Femur (tissue), 1 donor: ENCODE data around the gene GTF2H4.
"Not testable (repeated sequence)": the region's sequence is repeated elsewhere in the genome, so short reads cannot be mapped to it uniquely, and the experiment has no call there.

Experiments used
- DNase-seq: peaks from one replicate; pipeline ENCODE4 v3.0.0-alpha.2; 2017

GTF2H4 gene

DNA sequence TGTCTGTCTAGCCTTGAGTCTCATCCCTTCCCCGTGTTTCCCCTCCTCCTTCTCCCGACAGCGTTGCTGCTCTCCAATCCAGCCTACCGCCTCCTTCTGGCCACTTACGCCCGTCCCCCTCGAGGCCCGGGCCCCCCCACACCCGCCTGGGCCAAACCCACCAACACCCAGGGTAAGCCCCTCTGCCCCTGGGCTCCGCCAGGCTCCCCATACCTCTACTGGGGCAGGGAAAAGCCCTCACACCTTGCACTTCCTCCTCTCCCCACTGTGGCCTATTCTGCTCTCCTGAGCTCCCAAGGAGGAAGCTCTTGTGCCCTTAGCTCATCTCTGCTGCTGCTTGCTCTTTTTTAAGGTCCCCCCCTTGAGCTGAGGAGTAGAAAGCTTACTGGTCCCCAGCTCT, 12.7 kb upstream of the GTF2H4 start:
- no peak for DNase-seq

DNA sequence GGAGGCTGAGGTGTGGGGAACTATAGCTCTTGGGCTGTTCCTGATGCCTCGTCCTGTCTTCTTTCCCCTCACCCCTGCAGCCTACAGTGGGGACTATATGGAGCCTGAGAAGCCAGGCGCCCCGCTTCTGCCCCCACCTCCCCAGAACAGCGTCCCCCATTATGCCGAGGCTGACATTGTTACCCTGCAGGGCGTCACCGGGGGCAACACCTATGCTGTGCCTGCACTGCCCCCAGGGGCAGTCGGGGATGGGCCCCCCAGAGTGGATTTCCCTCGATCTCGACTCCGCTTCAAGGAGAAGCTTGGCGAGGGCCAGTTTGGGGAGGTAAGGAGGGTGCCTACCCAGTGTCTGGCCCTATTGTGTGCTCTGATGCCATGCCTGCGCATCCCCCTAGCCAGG, 11.5 kb upstream of the GTF2H4 start:
- DNase-seq, result no peak

DNA sequence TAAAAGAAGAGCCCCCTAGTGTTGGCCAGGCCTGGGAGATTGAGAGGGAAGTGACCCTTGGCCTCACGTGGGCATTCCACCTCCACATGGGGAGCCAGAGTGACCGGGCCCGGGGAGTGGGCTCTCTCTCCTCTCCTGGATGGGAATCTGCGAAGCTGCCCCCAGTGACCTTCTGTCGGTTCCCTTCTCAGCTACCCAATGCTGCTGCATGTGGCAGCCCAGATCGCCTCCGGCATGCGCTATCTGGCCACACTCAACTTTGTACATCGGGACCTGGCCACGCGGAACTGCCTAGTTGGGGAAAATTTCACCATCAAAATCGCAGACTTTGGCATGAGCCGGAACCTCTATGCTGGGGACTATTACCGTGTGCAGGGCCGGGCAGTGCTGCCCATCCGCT, 10.1 kb upstream of the GTF2H4 start:
- DNase-seq, result no peak

DNA sequence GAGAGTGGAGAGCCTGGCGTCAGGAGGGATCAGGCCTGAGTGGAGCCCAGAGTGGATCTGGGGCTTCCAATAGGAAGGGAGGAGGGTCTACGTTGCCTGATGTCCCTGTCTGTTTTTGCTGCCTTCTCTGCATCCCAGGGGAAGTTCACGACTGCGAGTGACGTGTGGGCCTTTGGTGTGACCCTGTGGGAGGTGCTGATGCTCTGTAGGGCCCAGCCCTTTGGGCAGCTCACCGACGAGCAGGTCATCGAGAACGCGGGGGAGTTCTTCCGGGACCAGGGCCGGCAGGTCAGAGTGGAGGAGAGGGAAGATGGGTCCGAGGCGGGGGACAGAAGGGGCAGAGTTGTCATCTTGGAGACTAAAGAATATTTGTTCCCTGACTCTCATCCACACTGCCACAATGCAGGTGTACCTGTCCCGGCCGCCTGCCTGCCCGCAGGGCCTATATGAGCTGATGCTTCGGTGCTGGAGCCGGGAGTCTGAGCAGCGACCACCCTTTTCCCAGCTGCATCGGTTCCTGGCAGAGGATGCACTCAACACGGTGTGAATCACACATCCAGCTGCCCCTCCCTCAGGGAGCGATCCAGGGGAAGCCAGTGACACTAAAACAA, 9.2 kb upstream of the GTF2H4 start:
- DNase-seq, result no peak

DNA sequence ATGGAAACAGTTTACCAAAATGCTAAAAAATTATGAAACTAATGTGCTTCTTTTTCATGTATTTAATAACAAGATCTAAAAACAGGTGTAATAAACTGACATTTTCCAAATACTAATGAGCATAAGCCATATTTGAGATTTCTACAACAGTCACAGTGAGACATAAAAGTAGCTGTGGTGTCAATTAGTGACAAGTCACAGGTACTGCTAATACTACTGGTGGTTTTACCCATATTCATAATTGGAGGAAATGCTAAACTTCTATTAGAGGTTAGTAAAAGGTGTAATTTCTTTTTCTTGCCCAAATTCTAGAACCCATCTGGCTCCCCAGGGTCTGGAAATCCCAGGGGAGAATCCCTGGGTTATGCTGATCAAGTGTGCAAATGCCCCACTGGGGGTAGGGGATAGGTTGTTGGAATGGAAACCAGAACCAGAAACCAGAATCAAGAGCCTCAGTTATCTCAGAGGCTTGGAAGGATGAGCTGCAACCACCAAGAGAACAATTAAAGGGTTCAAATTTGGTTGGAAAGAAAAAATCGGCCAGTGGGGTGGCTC, 7.1 kb upstream of the GTF2H4 start:
- no peak for DNase-seq

DNA sequence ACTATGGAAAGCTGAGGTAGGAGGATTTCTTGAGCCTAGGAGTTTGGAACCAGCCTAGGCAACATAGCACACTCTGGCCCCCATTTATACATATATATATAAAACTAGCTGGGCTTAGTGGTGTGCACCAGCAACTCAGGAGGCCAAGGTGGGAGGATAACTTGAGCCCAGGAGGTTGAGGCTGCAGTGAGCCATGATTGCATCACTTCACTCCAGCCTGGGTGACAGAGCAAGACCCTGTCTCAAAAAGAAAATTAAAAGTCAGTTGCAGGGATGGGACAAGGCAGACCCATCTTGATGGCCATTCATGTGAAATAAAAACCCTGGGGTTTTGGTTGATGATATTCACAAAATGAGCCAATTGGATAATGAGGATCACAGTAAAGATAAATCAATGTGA, 6.6 kb upstream of the GTF2H4 start:
- DNase-seq, result no peak

DNA sequence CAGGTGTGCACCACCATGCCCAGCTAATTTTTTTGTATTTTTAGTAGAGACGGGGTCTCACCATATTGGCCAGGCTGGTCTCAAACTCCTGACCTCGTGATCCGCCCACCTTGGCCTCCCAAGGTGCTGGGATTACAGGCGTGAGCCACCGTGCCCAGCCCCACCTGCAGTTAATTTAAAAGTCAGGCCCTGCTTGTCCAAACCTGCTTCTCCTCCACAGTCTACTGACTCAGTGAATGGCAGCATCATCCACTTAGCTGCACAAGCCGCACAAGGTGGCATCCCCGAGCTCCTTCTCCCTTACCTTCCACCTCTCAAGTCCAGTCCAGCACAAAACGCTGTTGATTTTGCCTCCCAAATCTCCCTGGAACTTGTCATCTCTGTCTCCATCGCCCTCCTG, 5.8 kb upstream of the GTF2H4 start:
- not testable (repeated sequence) for DNase-seq

DNA sequence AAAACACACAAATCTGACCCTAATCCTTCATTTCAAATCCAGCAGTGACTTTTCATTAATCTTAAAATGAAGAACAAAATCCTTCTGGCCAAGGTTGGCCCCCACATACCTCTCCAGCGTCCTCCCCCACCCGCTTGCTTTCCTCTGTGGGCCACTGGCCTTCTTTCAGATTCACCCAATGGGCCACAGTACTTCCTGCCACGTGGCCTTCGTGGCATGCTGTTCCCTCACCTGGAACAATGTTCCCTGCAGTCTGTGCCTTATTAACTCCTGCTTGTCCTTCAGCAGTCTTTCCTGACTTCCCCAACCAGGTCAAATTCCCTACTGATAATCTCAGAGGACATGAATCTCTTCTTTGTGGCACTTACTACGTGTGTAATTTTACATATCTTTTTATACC, 5.3 kb upstream of the GTF2H4 start:
- no peak for DNase-seq

DNA sequence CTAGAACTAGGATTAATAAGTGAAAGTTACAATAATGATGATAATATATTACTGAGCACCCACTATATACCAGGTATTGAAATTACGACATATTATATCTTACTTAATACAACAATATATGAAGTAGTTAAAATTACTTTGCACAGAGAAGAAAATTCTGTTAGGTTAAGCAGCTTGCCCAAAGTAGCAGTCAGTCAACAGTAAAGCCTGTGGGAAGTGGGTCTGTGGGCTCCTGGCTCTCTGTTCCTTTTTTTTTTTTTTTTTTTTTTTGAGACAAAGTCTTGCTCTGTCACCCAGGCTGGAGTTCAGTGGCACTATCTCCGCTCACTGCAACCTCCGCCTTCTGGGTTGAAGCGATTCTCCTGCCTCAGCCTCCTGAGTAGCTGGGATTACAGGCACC, 4.8 kb upstream of the GTF2H4 start:
- DNase-seq, result no peak

DNA sequence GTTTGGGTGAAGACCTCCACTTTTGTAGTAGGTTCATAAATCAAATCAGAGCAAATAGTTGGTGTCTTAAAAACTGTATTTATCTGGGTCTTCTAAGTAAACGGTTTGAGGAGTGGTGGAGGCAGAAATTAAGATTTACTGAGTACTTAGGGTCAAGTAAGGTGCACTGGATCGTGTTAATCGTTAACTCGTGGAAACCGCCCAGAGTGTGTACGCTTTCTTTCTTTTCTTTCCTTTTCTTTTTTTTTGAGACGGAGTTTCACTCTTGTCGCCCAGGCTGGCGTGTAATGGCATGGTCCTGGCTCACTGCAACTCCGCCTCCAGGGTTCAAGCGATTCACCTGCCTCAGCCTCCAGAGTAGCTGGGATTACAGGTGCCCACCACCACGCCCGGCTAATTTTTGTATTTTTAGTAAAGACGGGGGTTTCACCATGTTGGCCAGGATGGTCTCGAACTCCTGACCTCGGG, 683 bp upstream of the GTF2H4 start:
- DNase-seq, result not testable (repeated sequence)

DNA sequence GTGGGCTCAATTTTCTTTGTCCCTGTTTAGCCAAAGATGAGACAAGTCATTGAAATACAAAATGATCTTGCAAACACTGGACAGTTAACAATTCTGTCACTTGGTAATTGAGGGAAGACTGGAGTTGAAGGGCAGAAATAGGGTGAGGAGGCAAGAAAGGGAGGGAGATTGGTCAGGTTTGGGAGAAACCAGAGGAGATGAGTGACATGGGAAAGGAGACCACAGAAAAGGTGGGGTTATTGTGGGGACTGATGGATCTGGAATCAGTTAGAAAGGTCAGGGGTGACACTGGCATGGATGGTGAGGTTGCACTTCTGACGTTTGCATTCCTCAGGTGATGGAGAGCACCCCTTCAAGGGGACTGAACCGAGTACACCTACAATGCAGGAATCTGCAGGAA, 693 bp downstream of the GTF2H4 start:
- no peak for DNase-seq

DNA sequence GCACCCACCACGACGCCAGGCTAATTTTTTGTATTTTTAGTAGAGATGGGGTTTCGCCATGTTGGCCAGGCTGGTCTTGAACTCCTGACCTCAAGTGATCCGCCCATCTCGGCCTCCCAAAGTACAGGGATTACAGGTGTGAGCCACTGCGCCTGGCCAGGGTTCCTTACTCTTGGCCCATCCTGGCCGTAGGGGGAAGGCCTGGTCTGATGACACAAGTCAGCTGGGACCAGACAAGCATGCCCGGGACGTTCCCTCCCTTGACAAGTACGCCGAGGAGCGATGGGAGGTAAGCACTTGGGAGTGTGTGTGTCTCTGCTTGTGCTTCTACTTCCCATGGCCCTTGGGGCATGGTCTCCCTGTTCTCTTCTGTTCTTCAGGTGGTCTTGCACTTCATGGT, 2.5 kb downstream of the GTF2H4 start:
- not testable (repeated sequence) for DNase-seq

DNA sequence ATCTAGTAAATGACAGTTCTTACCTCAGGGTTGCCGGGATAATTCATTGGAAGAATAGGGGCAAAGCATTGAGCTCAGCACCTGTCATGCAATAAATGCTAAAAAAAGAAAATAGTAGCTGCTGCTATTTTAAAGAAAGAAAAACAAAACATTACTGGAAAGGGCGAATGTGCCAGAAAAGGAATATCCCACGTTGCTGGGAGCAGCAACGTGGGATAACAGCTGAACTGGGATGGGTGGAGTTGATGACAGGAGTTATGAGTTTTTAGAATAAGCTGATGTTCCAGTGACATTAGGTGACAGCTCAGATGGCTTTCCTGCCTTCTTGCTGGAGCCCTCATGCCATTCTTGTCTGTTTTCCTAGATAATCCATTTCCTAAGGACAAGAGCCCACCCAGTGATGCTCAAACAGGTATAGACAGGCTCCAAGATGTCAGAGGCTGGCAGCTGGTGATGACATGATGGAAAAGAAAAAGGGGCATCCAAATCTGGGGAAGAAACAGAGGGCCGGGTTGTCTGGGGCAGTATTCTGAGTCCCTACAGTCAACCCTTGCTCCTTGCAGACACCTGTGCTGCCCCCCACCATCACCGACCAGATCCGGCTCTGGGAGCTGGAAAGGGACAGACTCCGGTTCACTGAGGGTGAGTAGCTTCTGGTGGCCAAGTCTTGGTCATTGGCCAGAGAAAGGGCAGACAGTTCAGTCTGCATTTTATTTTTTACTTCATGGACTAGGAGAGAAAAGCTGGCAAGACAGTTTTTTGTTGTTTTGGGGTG, 4.9 kb downstream of the GTF2H4 start:
- DNase-seq, result no peak

DNA sequence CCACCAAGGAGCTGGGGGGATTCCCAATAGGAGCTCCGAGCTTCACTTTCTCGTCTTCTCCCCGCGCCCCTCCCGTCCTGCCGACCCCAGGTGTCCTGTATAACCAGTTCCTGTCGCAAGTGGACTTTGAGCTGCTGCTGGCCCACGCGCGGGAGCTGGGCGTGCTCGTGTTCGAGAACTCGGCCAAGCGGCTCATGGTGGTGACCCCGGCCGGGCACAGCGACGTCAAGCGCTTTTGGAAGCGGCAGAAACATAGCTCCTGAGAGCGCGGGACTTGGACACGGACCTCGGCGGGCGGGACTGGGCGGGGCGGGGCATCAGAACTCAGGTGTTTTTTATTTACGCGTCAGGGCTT, 5.7 kb downstream of the GTF2H4 start:
- no peak for DNase-seq

DNA sequence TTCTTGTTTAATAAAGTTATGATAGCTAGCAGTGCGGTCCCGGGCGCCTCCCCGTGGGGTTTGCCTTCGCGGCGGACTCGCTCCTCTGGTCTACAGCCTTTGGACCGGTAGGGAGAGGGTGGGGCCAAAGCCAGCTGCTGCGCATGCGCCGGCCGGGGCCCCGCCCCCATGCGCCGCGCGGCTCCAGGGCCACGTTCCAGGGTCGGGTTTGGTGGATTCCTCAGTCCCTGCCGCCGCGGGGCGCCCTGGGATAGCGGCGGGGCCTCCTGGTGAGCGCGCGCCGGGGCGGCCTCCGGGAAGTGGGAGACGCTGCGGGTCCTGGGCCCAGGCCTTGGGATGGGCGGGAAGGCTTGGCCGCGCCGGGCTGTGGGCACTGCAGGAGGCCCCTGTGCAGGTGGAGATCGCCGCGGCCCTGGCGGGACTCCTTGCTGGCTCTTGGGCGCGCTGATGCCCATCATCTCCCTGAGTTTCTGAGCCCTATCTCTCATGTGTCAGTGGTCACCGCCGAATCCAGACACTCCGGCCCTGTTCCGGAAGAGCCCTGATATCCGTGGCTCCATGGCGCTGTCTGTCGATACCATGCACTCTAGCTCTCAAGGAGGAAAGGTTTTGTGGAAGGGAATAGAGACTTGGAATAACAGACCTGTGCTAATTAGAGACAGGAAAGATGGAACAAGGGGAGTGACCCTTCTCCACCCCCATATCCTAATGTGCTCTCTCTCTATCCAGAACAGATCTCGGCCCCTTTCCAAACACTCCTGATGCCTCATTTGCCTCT, 6.3 kb downstream of the GTF2H4 start, which contains the start of gene VARS2:
Gene VARS2 (plus strand): TSS at position 163 of the 778 bp plus-strand sequence. CDS start 599 bp downstream, at position 762.
- peak; percentile 96 for DNase-seq

DNA sequence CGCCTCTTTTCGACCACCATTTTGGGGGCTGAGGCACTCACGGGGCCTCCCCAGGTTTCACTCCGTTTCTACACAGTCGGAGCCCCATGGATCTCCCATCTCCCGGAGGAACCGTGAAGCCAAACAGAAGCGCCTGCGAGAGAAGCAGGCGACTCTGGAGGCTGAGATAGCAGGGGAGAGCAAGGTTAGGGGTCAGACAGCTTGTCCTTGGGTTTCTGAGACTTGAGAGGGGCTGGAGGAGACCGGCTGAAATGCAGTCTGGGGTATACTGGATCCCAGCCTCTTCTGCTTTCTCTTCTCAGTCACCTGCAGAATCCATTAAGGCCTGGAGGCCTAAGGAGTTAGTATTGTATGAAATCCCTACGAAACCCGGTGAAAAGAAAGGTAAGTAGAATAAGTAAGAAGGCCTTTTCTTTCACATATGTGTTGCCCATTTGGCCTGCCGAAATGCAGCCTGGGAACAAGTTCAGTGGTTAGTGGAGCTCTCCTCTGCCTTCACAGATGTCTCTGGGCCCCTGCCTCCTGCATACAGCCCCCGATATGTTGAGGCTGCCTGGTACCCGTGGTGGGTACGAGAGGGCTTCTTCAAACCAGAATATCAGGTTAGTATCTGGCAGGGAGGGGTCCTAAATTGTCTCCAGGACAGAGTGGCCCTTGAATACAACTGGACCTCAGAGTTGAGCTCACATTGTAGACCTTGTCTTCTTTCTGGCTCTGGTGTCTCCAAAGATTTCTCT, 7.0 kb downstream of the GTF2H4 start:
- no peak for DNase-seq

DNA sequence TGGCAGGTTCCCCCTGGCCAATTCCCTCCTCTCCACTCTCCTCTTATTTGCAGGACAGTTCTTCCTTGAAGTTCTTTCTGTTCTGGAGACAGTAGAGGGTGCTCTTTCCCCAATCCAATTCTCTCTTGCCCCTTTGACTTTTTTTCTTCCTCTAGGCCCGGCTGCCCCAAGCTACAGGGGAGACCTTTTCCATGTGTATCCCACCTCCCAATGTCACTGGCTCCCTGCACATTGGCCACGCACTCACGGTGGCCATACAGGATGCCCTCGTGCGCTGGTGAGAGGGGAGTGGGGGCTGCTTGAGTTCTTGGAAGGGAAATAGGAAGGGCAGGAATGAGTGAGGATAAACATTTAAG, 7.6 kb downstream of the GTF2H4 start:
- DNase-seq, result peak; percentile 40

DNA sequence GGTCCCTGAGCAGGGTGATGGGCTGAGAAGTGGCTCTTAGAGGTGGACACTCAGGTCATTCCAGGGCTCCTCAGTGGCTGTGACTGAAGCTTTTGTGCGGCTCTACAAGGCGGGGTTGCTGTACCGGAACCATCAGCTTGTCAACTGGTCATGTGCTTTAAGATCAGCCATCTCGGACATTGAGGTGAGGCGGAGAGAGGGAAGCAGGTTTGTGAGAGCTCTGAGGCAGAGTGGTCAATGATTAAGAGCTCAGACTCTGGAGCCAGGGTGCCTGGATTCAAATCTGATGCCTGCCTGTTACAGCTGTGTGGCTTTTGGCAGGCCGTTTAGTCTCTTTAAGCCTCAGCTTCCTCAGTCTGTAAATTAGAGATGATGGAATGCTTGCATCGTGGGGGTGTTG, 9.0 kb downstream of the GTF2H4 start:
- DNase-seq, result no peak

DNA sequence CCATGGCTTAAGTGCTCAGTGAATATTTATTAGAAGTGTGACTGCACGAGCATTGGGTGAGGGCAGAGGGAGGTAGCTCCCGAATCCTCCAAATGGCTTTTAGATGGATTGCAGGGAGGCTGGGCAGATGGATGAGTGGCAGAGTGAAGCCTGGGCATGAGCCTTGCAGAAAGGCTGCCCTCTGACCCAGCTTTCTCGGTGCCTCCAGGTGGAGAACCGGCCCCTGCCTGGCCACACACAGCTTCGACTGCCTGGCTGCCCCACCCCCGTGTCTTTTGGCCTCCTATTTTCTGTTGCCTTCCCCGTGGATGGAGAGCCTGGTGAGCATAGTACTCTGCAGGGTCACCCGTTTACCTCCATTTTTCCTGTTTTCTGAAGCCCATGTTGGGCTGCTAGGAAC, 9.5 kb downstream of the GTF2H4 start:
- no peak for DNase-seq

DNA sequence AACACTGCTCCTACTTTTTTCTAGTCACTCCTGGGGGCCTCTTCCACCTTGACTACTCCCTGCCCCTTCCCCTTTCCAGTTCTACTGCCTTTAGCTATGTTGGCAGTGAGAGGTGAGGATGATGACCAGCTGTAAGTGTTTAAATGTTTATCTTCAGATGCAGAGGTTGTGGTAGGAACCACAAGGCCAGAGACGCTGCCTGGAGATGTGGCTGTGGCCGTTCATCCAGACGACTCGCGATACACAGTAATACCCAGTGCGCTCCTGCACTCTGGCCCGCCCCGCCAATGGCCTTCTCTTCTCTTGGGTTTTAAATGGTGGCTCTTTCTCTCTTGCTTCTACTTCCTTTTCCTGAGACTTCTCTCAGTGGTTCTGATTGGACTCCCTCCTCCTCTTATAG, 10.7 kb downstream of the GTF2H4 start:
- no peak for DNase-seq

DNA sequence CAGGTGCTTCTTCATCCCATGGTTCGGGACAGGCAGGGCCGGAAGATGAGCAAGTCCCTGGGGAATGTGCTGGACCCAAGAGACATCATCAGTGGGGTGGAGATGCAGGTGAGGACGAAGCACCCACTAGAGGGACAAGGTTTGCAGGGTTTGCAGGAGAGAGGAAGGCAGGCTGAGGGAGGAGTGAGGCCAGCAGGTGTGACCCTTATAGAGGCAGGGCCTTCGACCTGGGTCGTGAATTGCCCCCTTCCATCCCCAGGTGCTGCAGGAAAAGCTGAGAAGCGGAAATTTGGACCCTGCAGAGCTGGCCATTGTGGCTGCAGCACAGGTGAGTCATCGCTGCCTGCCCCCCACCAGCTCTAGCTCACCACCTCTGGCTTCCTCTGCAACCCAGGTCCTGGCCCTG, 14.4 kb downstream of the GTF2H4 start:
- DNase-seq, result no peak

DNA sequence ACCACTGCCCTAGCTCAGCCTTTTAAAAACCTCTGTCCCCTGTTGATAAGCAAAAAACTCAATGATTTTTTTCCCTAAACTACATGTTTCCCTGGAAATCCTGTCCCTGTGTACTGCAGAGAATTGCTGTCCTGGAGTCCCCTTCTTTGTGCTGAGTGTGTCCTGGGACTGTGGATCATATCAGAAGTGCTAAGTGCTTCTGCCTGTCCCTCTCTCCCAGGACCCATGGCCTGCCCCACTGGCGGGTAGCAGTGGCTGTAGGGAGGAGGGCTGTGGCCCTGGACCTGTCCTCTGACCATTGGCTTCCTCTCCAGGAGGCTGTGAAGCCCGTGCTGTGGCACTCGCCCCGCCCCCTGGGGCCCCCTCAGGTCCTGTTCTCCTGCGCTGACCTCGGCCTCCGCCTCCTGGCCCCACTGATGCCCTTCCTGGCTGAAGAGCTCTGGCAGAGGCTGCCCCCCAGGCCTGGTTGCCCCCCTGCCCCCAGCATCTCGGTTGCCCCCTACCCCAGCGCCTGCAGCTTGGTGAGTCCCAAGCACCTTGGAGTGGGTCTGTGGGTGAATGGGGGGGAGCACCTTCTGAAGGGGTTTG, 16.1 kb downstream of the GTF2H4 start:
- DNase-seq, result not testable (repeated sequence)

DNA sequence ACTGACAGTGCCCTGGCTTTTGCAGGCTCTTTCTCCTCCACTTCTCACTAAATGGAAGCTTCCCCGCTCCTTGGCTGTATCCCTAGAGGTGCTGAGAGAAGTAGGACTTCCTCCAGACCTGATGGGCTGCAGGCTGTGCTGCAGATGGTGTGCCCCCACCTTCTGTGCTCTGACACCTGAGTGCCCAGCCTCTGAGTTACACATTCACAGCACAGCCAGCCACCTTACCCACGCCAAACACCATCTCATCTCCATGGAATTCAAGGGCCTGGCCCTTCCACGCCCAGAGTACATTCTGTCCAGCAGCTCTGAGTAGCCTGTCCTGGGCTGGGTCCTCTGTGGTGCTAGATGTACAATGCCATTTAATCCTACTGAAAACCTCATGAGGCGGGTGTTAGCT, 18.6 kb downstream of the GTF2H4 start:
- no peak for DNase-seq
